HG03135 (cell line): Measurements from ENCODE around the gene SAP30BP.

Experiments
- ATAC-seq: cut with Tn5 transposase; IDR thresholded peaks from one replicate; pipeline ENCODE4 v1.9.1; 2021; ENCODE audit warnings: mild to moderate bottlenecking, moderate library complexity; ENCODE audit not compliant: unreplicated experiment

Gene SAP30BP

GRCh38 chr17:75646638-75646992 lies 20.5 kb upstream of the SAP30BP start:
- ATAC-seq: no peak

DNA sequence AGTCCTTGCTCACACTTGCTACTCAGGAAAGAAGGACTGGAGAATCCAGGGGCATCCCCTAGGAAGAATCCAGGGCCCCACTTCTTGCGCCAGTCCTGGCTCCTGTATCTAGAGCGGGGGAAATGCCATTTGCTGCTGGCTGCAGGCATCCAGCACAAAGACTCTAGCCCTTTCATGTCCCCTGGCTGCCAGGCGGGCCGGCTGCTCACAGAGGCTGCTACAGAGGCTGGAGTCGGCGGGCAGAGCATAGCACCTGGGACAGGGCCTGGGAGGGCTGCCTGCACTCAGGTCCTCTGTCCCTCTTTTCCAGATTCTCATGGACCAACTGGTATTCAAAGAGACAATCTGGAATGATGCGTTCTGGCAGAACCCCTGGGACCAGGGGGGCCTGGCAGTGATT lies 20.1 kb upstream of the SAP30BP start:
- ATAC-seq: no peak

- ATAC-seq: no peak
These were observed 19.2 kb upstream of the SAP30BP start for GRCh38 chr17:75647921-75648320.

DNA sequence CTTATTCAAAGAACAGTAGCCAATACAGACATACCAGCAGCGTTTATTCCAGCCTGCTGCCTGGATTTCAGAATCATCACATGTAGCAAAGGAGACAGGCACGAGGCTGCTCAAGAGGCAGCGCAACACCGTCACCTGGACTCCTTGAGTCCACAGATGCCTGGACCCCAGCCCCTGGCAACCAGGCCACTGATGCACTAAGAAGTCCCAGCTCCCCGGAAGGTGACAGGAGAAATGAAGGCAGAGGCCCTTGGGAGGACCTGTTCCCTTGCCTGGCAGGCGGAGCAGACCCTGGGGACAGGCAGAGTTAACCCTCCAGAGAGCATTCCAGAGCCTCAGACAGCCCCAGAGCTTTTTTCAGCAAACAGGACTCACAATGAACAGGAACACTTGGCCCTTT lies 17.5 kb upstream of the SAP30BP start:
- no peak for ATAC-seq

DNA sequence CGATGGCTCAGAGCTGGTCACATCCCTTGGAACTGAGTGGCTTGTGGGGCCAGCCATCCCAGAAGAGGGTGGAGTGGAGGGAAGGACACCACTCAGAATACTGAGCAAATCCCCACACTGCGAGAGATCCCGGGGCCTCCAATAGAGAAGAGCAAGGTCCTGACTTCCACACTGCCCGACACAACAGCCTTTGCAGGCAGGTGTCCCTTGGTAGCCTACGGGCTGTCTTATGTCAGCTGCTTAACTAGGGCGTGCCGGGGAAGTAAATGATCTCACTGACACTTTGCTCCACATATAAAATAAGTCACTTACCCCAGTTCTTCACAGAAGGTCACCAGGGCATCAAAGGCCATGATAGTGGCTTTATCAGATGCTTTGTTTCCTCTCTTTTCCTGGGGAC lies 16.3 kb upstream of the SAP30BP start:
- no peak for ATAC-seq

GRCh38 chr17:75652341-75652740 lies 14.8 kb upstream of the SAP30BP start:
- no peak for ATAC-seq

DNA sequence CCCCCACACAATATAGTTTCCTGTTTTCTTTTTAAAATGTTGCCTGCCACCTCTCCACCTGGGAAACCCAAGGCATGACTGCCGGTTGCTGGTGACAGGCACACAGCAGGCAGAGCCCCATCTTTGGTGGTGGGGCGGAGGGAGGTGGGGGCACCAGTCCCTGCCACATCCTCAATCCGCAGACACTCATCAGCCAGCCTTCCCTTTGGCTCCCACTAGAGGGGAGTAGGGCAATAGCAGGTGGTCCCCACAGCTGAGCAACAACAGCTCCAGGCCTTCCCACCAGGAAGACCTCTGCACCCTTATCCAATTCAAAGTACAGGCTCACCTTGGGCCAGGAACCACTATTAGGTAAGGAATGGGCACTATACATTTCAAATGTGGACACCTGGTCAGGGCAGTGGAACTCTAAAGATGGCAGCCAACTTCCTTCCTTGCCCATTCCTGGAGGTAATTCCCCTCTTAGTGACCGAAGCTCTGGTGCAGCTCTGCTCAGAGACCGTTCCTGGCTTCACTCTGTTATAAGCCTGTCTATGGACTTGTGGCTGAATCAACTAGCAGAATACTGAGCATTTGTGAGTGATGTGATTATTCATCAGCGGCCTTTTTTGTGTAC lies 14.1 kb upstream of the SAP30BP start:
- no peak for ATAC-seq

DNA sequence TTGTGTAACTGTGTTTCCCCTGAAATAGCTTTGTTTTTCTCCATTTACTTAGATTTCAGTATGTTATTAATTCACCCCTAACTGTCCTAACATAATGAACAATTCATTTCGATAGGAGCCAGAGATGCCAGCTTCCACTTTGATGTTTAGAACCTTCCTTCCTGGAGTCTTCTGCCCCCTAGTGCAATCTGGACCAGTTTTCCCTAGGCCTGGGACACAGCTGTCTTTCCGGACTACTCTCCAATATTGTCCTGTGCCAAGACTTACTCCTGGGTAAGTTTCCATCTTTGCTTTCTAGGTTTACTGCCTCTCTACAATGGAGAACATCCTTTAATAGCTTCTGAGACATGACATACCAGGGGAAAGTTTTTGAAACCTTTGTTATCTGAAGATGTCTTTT lies 13.0 kb upstream of the SAP30BP start:
- no peak for ATAC-seq

DNA sequence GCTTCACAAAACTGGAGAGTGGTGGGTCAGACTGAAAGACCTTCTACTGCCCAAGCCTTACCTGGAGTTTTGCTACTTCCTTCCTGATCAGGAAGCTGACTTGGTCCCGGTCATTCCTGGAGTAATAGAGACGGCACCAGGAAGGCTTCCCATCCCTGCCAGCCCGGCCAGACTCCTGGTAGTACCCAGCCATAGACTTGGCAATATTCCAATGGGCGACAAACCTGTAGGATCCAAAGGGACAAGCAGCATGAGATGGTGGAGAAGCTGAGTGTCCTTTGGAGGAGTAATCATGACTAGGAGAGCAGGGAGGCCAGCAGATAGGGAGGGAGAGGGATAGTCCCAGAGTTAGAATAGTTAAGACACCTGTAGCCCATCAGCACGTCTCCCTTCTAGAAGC lies 8.9 kb upstream of the SAP30BP start:
- ATAC-seq: no peak

DNA sequence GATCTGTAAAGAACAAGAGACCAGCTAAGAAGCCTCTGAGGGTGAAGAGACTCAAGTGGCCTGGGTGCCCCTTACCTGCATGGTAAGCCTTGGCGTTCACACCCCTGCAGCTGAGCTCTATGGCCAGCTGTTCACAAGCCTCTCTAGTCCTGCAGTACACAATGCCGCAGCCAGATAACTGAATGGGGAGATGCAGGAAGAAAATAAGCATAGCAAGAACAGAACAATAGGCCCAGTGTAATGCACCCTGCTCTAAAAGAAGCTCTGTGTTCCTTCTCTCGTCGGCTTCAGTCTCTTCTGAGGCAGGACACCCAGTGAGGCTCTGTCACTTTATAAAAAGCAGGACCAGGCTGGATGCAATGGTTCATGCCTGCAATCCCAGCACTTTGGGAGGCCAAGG lies 5.6 kb upstream of the SAP30BP start:
- no peak for ATAC-seq

DNA sequence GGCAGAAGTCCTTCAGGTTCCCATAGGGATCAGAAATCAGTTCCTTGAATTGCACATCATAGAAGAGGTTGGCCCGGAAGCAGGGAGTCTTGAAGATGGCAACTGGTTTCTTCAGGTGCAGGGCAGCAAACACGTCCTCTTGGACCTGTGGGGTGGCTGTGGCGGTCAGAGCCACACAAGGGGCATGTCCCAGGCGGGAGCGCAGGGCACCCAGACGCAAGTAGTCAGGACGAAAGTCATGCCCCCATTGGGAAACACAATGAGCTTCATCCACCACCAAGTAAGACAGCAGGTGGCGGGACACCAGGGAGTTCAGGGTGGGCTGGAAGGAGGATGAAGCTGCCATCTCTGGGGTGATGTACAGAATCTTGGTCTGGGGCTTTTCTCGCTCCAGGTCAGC lies 4.6 kb upstream of the SAP30BP start:
- ATAC-seq: no peak

DNA sequence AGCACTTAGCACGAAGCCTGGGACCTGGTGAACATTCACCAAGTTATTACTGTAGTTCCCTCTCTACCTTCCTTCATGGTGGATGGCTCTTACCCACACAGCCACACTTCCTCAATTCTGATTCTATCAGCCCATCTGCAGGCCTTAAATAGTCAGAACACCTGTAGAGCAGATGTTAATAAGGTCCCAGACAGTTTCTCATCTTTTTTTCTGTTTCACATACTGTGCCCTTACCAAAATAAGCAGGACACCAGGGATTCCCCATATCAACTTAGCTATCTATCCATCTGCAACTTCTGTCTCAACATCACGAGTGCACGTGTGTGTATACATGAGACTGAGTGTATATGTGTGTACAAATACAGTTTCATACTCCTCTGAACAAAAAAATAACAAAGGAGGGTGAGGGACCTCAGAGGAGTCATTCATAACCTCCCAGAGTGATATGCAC lies 3.0 kb upstream of the SAP30BP start:
- ATAC-seq: peak; percentile 61

DNA sequence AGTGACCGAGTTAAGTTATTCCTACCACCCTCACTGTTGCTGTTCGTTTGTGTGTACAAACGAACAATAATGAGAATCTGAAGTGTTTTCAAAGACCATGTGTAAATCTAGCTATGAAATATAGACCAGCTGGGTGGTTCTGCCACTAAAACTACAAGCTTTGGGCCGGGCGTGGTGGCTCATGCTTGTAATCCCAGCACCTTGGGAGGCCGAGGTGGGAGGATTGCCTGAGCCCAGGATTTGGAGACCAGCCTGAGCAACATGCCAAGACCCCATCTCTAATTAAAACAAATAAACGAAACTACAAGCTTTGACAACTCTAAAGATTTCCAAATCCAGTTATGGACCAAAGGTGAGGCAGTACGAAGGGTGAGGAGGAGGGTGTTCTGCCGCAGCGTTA lies 1.2 kb upstream of the SAP30BP start:
- ATAC-seq: no peak

GRCh38 chr17:75667825-75668224 lies 687 bp downstream of the SAP30BP start:
- ATAC-seq: no peak

DNA sequence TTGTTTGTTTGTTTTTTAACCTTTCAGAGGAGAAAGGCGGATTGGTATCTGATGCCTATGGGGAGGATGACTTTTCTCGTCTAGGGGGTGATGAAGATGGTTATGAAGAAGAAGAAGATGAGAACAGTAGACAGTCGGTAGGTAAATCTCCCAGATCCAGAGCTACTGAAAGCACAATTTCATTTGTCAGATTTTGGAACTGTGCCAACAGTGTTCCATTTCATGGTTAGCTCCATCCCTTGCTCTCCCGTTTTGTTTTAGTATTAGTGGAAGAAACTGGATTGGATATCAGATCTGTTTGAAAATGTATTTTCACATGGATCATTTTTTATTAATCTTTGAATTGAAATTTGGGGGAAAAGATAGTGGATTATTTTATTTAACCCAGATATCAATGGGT lies 1.4 kb downstream of the SAP30BP start:
- ATAC-seq: no peak

- no peak for ATAC-seq
These were observed 3.7 kb downstream of the SAP30BP start for GRCh38 chr17:75670868-75671267.

GRCh38 chr17:75672011-75672410 lies 4.9 kb downstream of the SAP30BP start:
- ATAC-seq: no peak

DNA sequence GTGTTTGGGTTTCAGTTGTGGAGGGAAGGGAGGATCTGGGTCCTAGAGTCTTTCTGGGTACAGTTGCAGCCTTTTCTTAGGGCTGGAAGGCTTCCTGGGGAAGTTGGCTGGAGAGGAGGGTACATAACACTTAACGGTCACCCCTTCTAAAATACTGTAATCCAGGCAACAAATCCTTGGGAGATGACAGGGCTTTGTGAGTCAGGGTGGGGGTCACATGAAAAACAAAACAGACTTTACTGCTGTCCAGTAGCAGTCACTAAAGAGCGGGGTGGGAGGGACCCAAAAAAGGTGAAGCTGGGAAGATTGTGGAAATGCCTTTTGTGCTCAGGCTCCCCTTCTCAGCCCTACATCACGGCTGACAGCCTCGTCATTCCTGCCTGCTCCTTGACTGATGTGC lies 6.3 kb downstream of the SAP30BP start:
- ATAC-seq: no peak

- no peak for ATAC-seq
These were observed 9.3 kb downstream of the SAP30BP start for GRCh38 chr17:75676461-75676860.

DNA sequence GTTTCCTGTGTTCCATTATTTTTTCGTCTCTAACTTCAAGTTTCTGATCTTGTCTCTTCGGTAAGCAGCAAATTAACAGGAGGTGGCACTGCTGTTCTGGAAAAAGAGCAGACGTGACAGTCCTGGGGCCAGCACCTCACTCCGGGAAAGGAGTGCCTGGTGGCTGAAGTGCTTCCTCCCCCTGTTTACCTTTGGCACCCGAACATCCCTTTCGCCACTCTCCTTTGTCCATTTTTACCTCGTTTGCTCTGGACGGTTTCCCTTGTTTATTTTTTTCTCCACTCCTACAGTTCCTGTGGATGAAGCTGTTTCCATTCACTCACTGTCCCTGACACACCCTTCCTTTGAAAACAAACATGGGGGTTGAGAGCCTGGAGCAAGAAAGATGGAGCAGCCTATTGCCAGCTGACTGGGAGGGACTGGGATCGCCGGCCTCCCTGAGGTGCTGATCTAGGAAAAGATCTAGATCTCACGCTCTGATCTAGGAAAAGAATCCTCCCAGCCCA lies 12.6 kb downstream of the SAP30BP start:
- ATAC-seq: no peak

DNA sequence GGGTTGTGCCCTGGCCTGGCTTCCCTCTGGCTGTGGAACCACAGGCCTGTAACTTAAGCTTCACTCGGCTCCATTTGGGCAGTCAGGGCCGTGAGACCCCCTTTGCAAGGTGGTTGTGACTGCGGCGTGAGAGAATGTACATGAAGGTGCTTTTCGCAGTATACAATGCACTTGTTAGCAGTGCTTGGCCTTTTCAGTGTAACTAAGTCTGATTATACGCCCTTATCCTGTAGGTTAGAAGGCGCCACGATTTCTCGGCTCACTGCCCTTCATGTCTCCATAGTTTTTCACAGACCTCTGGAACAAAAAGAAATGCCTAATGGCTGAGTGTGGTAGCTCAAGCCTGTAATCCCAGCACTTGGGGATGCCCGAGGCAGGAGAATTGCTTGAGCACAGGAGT lies 13.3 kb downstream of the SAP30BP start:
- ATAC-seq: no peak

DNA sequence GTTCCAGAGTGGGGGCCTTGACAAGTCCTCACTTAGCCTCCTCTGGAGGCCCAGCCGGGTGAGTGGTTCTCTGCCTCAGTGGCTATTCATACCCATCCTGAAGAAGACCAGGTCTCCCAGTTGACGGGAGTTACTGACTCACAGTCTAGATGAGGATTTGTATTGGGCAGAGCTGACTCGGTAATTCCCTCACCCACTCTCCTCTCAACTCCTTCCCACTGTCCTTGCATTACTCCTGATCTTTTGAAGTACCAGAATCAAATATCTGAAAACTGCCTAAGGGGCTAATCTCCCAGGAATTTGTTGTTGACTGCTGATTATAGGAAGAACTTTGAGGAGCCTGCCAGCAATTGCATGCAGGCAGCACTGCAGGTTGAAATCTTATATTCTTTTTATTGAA lies 14.2 kb downstream of the SAP30BP start:
- ATAC-seq: no peak

- ATAC-seq: no peak
These were observed 16.4 kb downstream of the SAP30BP start for GRCh38 chr17:75683583-75683982.
